HEK293 (cell line): ENCODE data around the gene ARHGAP22.

ENCODE experiments used
- BCL11B ChIP-seq: fragments of 450-650 bp; formaldehyde crosslinking; IDR thresholded peaks from 2 replicates; pipeline ENCODE4 v1.5.1; 2016; ENCODE audit warnings: low read depth, missing biosample characterization, missing genetic modification characterization
- MYNN ChIP-seq: fragments of 450-650 bp; formaldehyde crosslinking; IDR thresholded peaks from 2 replicates; pipeline ENCODE4 v1.5.1; 2016; ENCODE audit warnings: missing biosample characterization, missing genetic modification characterization, borderline replicate concordance
- REST ChIP-seq: fragments of 450-650 bp; formaldehyde crosslinking; IDR thresholded peaks from 2 replicates; pipeline ENCODE4 v1.5.1; 2016; ENCODE audit warnings: missing biosample characterization, missing genetic modification characterization
- SETDB1 ChIP-seq: IDR thresholded peaks from one replicate; pipeline ENCODE4 v1.6.1; 2017; ENCODE audit warnings: mild to moderate bottlenecking, low read length, moderate library complexity, mixed read lengths; ENCODE audit not compliant: insufficient read length
- ZBTB7A ChIP-seq: fragments of 450-650 bp; formaldehyde crosslinking; IDR thresholded peaks from 2 replicates; pipeline ENCODE4 v1.5.1; 2016; ENCODE audit warnings: low read depth, missing biosample characterization, missing genetic modification characterization
- ZNF19 ChIP-seq: fragments of 450-650 bp; formaldehyde crosslinking; IDR thresholded peaks from 2 replicates; pipeline ENCODE4; 2016; ENCODE audit warnings: missing biosample characterization, missing genetic modification characterization, low read depth
- ZNF311 ChIP-seq: fragments of 450-650 bp; formaldehyde crosslinking; IDR thresholded peaks from 2 replicates; pipeline ENCODE4 v1.5.1; 2017; ENCODE audit warnings: missing biosample characterization, missing genetic modification characterization, borderline replicate concordance
- TF ChIP-seq, protein P1 (sequence below): fragments of 450-650 bp; formaldehyde crosslinking; IDR thresholded peaks from 2 replicates; pipeline ENCODE4 v1.5.1; 2016; ENCODE audit warnings: missing biosample characterization, missing genetic modification characterization

- no peak for TF ChIP-seq MYNN (tag by site-specific recombination)
- TF ChIP-seq, protein P1, sequence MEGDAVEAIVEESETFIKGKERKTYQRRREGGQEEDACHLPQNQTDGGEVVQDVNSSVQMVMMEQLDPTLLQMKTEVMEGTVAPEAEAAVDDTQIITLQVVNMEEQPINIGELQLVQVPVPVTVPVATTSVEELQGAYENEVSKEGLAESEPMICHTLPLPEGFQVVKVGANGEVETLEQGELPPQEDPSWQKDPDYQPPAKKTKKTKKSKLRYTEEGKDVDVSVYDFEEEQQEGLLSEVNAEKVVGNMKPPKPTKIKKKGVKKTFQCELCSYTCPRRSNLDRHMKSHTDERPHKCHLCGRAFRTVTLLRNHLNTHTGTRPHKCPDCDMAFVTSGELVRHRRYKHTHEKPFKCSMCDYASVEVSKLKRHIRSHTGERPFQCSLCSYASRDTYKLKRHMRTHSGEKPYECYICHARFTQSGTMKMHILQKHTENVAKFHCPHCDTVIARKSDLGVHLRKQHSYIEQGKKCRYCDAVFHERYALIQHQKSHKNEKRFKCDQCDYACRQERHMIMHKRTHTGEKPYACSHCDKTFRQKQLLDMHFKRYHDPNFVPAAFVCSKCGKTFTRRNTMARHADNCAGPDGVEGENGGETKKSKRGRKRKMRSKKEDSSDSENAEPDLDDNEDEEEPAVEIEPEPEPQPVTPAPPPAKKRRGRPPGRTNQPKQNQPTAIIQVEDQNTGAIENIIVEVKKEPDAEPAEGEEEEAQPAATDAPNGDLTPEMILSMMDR (tag by site-specific recombination), result no peak
- no peak for TF ChIP-seq REST
- TF ChIP-seq BCL11B, result no peak
- no peak for TF ChIP-seq ZNF311 (tag by site-specific recombination)
- TF ChIP-seq SETDB1, result no peak
- no peak for TF ChIP-seq ZNF19 (tag by site-specific recombination)
- no peak for TF ChIP-seq ZBTB7A (tag by site-specific recombination)
Observed at GRCh38 chr10:48602401-48603135, 2.3 kb downstream of the ARHGAP22 start.
